Renal pelvis (tissue), 12 donors: ENCODE measurements around the gene NYAP2. TPM values are rescaled to one million over a fixed set of nuclear protein-coding genes. Genes with fewer than 3 reads are reported as not detected.

ENCODE experiments used
- DNase-seq: peaks from one replicate; pipeline ENCODE4 v3.0.0-alpha.2; 2013
- long read RNA-seq, 16 experiments: transcript quantifications; one replicate each; lab custom pipeline, GENCODE V29; 2026
- polyA plus RNA-seq, 3 donors: library from polyadenylated mRNA; unstranded; fragments of 120-200 nt; gene quantifications; one replicate each; pipeline ENCODE4 v1.2.1, GENCODE V29; 2013; ENCODE audit not compliant: insufficient read length in 3 of 3

The NYAP2 gene
- under 1 TPM in 2 of 3 donors, not detected in 1; 0.04 to 0.09 TPM for polyA plus RNA-seq
- long read RNA-seq, donor 1: 0 reads
- long read RNA-seq, donor 2: 0 reads
- long read RNA-seq, donor 3: 0 reads
- long read RNA-seq, donor 4: 0 reads
- long read RNA-seq, donor 5: 0 reads
- long read RNA-seq, donor 6: 0 reads
- long read RNA-seq, donor 7: 0 reads
- long read RNA-seq, donor 8: 0 reads
- long read RNA-seq, donor 9: 0 reads
- long read RNA-seq, donor 10: 0 reads
- long read RNA-seq, donor 11: 0 reads
- long read RNA-seq, donor 12: 0 reads
- long read RNA-seq, donor 13: 0 reads
- long read RNA-seq, donor 14: 0 reads
- long read RNA-seq, donor 15: 0 reads
- long read RNA-seq, donor 16: 0 reads

GRCh38 chr2:225399504-225399903, at the start of gene NYAP2:
Gene NYAP2, plus strand, starts transcription at chr2:225399710. Its CDS starts 9,171 bp downstream, at chr2:225408881.
- no peak for DNase-seq

- no peak for DNase-seq
Measured at GRCh38 chr2:225353579-225354085, 45.9 kb upstream of the NYAP2 start.

GRCh38 chr2:225354281-225354774, 45.2 kb upstream of the NYAP2 start:
- peak; percentile 53 for DNase-seq

GRCh38 chr2:225355788-225356187, 43.7 kb upstream of the NYAP2 start:
- no peak for DNase-seq

- DNase-seq: no peak
Measured at GRCh38 chr2:225366731-225367130, 32.8 kb upstream of the NYAP2 start.

GRCh38 chr2:225367482-225367881, 32.0 kb upstream of the NYAP2 start:
- no peak for DNase-seq

- no peak for DNase-seq
Measured at GRCh38 chr2:225378984-225379383, 20.5 kb upstream of the NYAP2 start.

GRCh38 chr2:225379856-225380255, 19.7 kb upstream of the NYAP2 start:
- DNase-seq: no peak

- DNase-seq: no peak
Measured at GRCh38 chr2:225381609-225382008, 17.9 kb upstream of the NYAP2 start.

GRCh38 chr2:225398372-225398771, 1.1 kb upstream of the NYAP2 start:
- no peak for DNase-seq

GRCh38 chr2:225400060-225400511, 576 bp downstream of the NYAP2 start:
- DNase-seq: peak; percentile 54

- no peak for DNase-seq
Measured at GRCh38 chr2:225400546-225401400, 1.3 kb downstream of the NYAP2 start.

- no peak for DNase-seq
Measured at GRCh38 chr2:225402210-225402776, 2.8 kb downstream of the NYAP2 start.

GRCh38 chr2:225411452-225411851, 11.9 kb downstream of the NYAP2 start:
- no peak for DNase-seq

- no peak for DNase-seq
Measured at GRCh38 chr2:225413786-225414185, 14.3 kb downstream of the NYAP2 start.

- no peak for DNase-seq
Measured at GRCh38 chr2:225414902-225415301, 15.4 kb downstream of the NYAP2 start.

- no peak for DNase-seq
Measured at GRCh38 chr2:225415341-225415740, 15.8 kb downstream of the NYAP2 start.

- DNase-seq: no peak
Measured at GRCh38 chr2:225415792-225416191, 16.3 kb downstream of the NYAP2 start.

GRCh38 chr2:225416616-225417367, 17.3 kb downstream of the NYAP2 start:
- DNase-seq: no peak

GRCh38 chr2:225419033-225419432, 19.5 kb downstream of the NYAP2 start:
- no peak for DNase-seq

GRCh38 chr2:225422145-225422544, 22.6 kb downstream of the NYAP2 start:
- no peak for DNase-seq
